ENCODE data around the gene RAD1. TPM values are rescaled to one million over a fixed set of nuclear protein-coding genes. Genes with fewer than 3 reads are reported as not detected.

Gene RAD1
- total RNA-seq, 1 donor from 2014 or later: 19.7 TPM

- Mint-ChIP-seq H3K9me3 (ENCODE audit: unreplicated experiment) (no peaks in the 10 kb centered on the region), H3K36me3 (ENCODE audit: low read depth, unreplicated experiment) (no peaks in the 10 kb centered on the region), H3K4me1 (ENCODE audit: low read depth, unreplicated experiment) (peaks cover 3% of the 10 kb centered on the region), H3K27me3 (ENCODE audit: low read depth, unreplicated experiment) (peaks cover under 1% of the 10 kb centered on the region), H3K4me3 (ENCODE audit: unreplicated experiment) (no peak overlapping the region), H3K27ac (ENCODE audit: unreplicated experiment) (no peak overlapping the region)
- no peak overlapping the region for H3K4me3 ChIP-seq (ENCODE audit: insufficient read depth, low read depth, low read length)
- H2AFZ ChIP-seq (ENCODE audit: low read depth, low read length): no peak overlapping the region
- H3K27me3 ChIP-seq (ENCODE audit: insufficient read depth, low read length): no peaks in the 10 kb centered on the region
- H3K79me2 ChIP-seq (ENCODE audit: insufficient read depth, low read length): no peaks in the 10 kb centered on the region
- no peak overlapping the region for H3K4me2 ChIP-seq (ENCODE audit: low read length)
- DNase-seq (ENCODE audit: low read depth): no peak
- TF ChIP-seq CTCF (IDR thresholded peaks at IDR 0.05; ENCODE audit: insufficient read depth, low read depth, low read length) (no peak), EZH2 (IDR thresholded peaks at IDR 0.05; ENCODE audit: insufficient read depth, low read length) (no peak)
- H4K20me1 ChIP-seq (ENCODE audit: insufficient read depth, low read length): no peaks in the 10 kb centered on the region
- H3K9me3 ChIP-seq (ENCODE audit: insufficient read depth, low read depth, low read length): no peaks in the 10 kb centered on the region
- H3K9ac ChIP-seq (ENCODE audit: low read length): no peak overlapping the region
- no peaks in the 10 kb centered on the region for H3K4me1 ChIP-seq (ENCODE audit: insufficient read depth, low read length)
- no peak overlapping the region for H3K27ac ChIP-seq (ENCODE audit: low read depth, low read length)
- peak; percentile 37 for FAIRE-seq
- H3K36me3 ChIP-seq (ENCODE audit: insufficient read depth, low read length): no peaks in the 10 kb centered on the region
These were observed 22.9 kb downstream of the RAD1 start for GRCh38 chr5:34892414-34892813.

GRCh38 chr5:34891981-34892380, 23.3 kb downstream of the RAD1 start:
- no peak overlapping the region for H3K27ac Mint-ChIP-seq (ENCODE audit: unreplicated experiment)
- Histone ChIP-seq H3K4me3 (ENCODE audit: insufficient read depth, low read depth, low read length) (no peak overlapping the region), H3K27ac (ENCODE audit: low read depth, low read length) (no peak overlapping the region), H3K4me2 (ENCODE audit: low read length) (no peak overlapping the region), H3K79me2 (ENCODE audit: insufficient read depth, low read length) (no peaks in the 10 kb centered on the region), H3K9me3 (ENCODE audit: insufficient read depth, low read depth, low read length) (no peaks in the 10 kb centered on the region), H3K9ac (ENCODE audit: low read length) (no peak overlapping the region), H2AFZ (ENCODE audit: low read depth, low read length) (no peak overlapping the region), H3K4me1 (ENCODE audit: insufficient read depth, low read length) (no peaks in the 10 kb centered on the region), H3K27me3 (ENCODE audit: insufficient read depth, low read length) (no peaks in the 10 kb centered on the region), H4K20me1 (ENCODE audit: insufficient read depth, low read length) (no peaks in the 10 kb centered on the region), H3K36me3 (ENCODE audit: insufficient read depth, low read length) (no peaks in the 10 kb centered on the region)
- peaks cover 5% of the 10 kb centered on the region for H3K27me3 Mint-ChIP-seq (ENCODE audit: low read depth, unreplicated experiment)
- no peak for TF ChIP-seq CTCF (IDR thresholded peaks at IDR 0.05; ENCODE audit: insufficient read depth, low read depth, low read length)
- no peak for TF ChIP-seq EZH2 (IDR thresholded peaks at IDR 0.05; ENCODE audit: insufficient read depth, low read length)
- no peak overlapping the region for H3K4me3 Mint-ChIP-seq (ENCODE audit: unreplicated experiment)
- no peaks in the 10 kb centered on the region for H3K9me3 Mint-ChIP-seq (ENCODE audit: unreplicated experiment)
- H3K4me1 Mint-ChIP-seq (ENCODE audit: low read depth, unreplicated experiment): peaks cover 3% of the 10 kb centered on the region
- FAIRE-seq: peak; percentile 54
- peak; percentile 51 for DNase-seq (ENCODE audit: low read depth)
- no peaks in the 10 kb centered on the region for H3K36me3 Mint-ChIP-seq (ENCODE audit: low read depth, unreplicated experiment)

GRCh38 chr5:34889394-34889793, 25.9 kb downstream of the RAD1 start:
- FAIRE-seq: no peak
- Mint-ChIP-seq H3K36me3 (ENCODE audit: low read depth, unreplicated experiment) (no peaks in the 10 kb centered on the region), H3K27me3 (ENCODE audit: low read depth, unreplicated experiment) (peaks cover 5% of the 10 kb centered on the region), H3K4me1 (ENCODE audit: low read depth, unreplicated experiment) (peaks cover 3% of the 10 kb centered on the region), H3K9me3 (ENCODE audit: unreplicated experiment) (no peaks in the 10 kb centered on the region), H3K27ac (ENCODE audit: unreplicated experiment) (no peak overlapping the region), H3K4me3 (ENCODE audit: unreplicated experiment) (no peak overlapping the region)
- no peak overlapping the region for H3K4me2 ChIP-seq (ENCODE audit: low read length)
- H3K4me3 ChIP-seq (ENCODE audit: insufficient read depth, low read depth, low read length): no peak overlapping the region
- H4K20me1 ChIP-seq (ENCODE audit: insufficient read depth, low read length): no peaks in the 10 kb centered on the region
- no peaks in the 10 kb centered on the region for H3K27me3 ChIP-seq (ENCODE audit: insufficient read depth, low read length)
- no peaks in the 10 kb centered on the region for H3K4me1 ChIP-seq (ENCODE audit: insufficient read depth, low read length)
- no peak overlapping the region for H2AFZ ChIP-seq (ENCODE audit: low read depth, low read length)
- H3K36me3 ChIP-seq (ENCODE audit: insufficient read depth, low read length): no peaks in the 10 kb centered on the region
- no peak for DNase-seq (ENCODE audit: low read depth)
- H3K79me2 ChIP-seq (ENCODE audit: insufficient read depth, low read length): no peaks in the 10 kb centered on the region
- H3K9ac ChIP-seq (ENCODE audit: low read length): no peak overlapping the region
- H3K9me3 ChIP-seq (ENCODE audit: insufficient read depth, low read depth, low read length): no peaks in the 10 kb centered on the region
- H3K27ac ChIP-seq (ENCODE audit: low read depth, low read length): no peak overlapping the region
- TF ChIP-seq EZH2 (IDR thresholded peaks at IDR 0.05; ENCODE audit: insufficient read depth, low read length) (no peak), CTCF (IDR thresholded peaks at IDR 0.05; ENCODE audit: insufficient read depth, low read depth, low read length) (no peak)
